HK-2 (cell line): ENCODE results near the gene POLR2B.
"Not testable (repeated sequence)": the region's sequence is repeated elsewhere in the genome, so short reads cannot be mapped to it uniquely, and the experiment has no call there.

Experiments
- DNase-seq: peaks from one replicate; pipeline ENCODE4 v3.0.0-alpha.2; 2018; ENCODE audit not compliant: unreplicated experiment

The POLR2B gene

DNA sequence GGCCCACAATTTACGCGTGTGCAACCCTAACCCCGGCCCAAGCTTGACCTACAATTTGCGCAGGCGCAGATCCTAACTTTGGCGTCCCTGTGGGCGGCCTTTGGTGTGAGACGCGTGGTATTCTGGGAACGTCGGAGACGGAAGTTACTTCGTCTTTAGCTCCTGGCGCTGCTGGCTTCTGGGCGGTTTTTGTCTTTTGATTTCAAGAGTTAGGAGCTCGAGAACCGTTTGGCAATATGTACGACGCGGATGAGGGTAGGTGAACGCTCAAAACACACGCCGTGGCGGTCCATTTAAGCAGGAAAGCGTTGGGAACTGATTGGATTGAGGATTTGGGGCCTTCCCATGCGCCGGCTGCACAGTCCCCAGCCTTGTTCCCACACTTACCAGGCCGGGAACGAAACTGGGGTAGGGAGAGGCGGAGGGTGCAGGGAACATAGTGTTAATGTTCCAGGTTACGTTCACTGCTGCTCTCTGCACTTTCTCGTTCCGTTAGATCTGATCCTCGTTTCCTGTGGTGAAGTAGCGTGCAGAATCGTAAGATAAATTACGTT lies at the start of gene POLR2B:
Gene POLR2B (plus strand): TSS at position 147 of the 554 bp plus-strand sequence. CDS start 90 bp downstream, at position 237.
- peak; percentile 94 for DNase-seq

DNA sequence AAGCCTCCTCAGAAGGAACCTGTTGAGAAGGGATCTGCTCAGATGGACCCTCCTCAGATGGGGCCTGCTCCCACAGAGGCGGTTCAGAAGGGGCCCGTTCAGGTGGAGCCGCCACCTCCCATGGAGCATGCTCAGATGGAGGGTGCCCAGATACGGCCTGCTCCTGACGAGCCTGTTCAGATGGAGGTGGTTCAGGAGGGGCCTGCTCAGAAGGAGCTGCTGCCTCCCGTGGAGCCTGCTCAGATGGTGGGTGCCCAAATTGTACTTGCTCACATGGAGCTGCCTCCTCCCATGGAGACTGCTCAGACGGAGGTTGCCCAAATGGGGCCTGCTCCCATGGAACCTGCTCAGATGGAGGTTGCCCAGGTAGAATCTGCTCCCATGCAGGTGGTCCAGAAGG lies 48.1 kb upstream of the POLR2B start:
- DNase-seq: no peak

DNA sequence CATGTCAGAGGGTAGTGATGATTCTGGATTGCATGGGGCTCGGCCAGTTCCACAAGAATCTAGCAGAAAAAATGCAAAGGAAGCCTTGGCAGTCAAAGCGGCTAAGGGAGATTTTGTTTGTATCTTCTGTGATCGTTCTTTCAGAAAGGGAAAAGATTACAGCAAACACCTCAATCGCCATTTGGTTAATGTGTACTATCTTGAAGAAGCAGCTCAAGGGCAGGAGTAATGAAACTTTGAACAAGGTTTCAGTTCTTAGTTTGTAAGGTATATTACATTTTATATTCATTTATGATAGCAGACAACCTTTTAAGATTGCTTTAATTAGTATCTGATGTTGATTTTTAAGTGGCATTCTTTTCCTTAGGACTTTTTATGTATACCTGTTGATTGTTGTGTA lies 46.8 kb upstream of the POLR2B start:
- DNase-seq: no peak

DNA sequence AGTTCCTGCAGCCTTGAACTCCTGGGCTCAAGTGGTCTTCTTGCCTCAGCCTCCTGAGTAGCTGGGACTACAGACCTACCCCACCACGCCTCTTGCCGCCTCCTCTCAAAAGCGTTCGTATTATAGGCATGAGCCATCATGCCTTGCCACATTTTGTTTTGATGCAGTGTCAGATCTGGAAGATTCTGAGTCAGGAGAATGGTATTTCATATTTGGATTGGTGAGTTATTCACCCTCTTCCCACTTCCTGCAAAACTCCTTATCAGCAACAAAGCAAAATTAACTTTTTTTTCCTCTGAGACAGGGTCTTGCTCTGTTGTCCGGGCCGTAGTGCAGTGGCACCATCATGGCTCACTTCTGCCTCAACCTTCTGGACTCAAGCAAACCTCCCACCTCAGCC lies 41.4 kb upstream of the POLR2B start:
- peak; percentile 31 for DNase-seq

DNA sequence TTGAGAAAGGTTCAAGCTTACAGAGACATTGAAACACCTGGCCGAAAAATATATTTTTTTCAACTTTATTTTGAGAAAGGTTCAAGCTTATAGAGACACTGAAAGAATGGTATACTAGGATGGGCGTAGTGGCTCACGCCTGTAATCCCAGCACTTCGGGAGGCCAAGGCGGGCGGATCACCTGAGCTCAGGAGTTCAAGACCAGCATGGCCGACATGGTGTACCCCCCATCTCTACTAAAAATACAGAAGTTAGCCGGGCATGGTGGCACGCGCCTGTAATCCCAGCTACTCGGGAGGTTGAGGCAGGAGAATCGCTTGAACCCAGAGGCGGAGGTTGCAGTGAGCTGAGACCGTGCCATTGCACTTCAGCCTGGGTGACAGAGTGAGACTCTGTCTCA lies 38.9 kb upstream of the POLR2B start:
- not testable (repeated sequence) for DNase-seq

DNA sequence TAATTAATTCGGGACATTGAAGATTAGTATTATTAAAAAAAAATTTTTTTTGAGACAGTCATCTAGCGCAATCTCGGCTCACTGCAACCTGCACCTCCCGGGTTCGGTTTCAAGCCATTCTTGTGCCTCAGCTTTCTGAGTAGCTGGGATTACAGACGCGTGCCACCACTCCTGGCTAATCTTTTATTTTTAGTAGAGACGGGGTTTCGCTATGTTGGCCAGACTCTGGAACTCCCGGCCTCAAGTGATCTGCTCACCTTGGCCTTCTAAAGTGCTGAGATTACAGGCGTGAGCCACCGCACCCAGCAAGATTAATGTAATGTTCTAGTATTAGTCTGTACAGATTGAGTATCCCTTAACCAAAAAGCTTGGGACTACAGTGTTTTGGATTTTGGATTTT lies 38.3 kb upstream of the POLR2B start:
- no peak for DNase-seq

DNA sequence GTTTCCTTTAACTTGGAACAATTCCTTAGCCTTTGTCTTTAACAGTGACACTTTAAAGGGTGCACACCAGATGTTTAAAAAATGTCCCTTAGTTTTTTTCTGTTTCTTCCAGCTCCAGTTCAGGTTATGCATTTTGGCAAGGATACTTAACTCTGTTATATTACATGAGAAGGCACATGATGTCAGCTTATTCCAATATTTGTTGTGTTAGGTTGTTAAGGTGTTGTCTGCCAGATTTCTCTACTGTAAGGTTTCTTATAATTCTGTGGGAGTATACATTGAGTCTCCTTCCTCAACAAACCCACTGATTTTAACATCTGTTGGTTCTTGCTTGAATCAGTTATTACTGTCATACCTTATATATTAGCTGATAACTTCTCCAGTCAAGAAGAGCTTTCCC lies 37.7 kb upstream of the POLR2B start:
- no peak for DNase-seq

DNA sequence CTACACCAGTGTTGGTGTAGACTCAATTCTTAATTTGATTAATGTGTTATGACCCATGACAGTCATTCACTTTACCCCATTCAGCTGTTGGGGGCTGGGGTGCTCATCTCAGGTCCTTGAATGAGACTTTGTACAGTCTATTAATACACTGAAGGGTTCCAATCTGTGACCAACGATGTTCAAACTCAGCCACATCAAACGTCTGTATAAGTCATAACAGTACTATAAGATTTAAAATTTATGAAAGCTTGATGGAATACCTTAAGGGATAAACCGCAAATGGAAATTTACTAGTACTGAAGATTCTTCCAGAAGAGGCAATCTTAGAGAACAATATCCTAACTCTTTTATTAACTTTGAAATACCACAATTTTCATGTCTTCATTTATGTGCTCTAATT lies 37.3 kb upstream of the POLR2B start:
- DNase-seq: no peak

DNA sequence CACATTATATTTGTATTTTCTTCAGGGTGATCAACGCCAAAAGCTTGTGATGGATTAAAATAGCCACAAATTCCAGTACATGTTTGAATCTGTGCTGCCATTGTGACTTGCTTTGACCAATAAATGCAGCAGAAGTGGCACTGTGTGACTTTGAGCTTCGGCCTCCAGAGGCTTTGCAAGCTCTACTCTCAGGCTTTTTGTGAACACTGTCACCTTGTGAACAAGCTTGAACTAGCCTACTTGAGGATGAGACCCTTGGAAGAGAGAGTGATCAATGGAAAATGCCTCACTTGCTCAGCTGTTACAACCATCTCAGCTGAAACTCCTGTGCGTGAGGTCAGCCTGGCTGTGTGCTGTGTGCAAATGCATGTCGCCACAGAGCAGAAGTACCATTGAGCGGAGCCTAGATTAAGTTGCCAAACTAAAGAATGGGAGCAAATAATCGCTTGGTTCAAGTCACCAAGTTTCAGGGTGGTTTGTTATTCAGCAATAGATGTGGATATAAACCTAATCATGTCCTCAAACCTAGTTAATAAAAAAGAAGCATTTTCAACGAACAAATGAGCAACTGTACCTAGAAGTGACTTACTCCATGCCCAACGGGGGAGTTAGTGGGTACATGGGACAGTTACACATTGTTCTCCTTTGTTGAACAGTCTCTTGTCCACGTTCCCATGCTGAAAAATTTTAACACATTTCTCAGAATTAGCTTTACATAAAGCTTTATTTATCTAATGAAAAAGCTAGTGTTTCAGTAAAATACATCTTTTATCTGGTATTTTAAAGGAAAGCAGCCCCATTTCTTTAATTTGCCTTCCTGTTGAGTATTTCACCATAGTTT lies 24.8 kb upstream of the POLR2B start:
- no peak for DNase-seq

DNA sequence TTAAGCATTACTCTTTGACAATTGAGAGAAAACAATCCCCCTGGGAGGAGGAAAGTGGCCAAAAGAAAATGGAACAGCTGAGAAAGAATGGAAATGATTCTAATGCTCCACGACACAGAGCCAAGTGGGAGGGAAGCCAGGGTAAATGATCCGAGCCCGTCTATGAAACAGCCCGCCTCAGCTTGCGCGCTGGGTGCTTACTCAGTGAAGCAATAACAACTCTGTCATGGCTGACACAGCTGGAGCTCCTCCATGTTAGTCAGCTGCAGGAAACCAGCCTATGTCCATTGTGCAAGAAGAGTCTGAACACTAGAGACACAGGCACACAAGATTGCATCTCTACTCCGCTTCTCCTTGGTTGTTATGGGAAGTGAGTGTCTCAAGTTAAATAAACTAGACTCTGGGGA lies 20.6 kb upstream of the POLR2B start:
- no peak for DNase-seq

DNA sequence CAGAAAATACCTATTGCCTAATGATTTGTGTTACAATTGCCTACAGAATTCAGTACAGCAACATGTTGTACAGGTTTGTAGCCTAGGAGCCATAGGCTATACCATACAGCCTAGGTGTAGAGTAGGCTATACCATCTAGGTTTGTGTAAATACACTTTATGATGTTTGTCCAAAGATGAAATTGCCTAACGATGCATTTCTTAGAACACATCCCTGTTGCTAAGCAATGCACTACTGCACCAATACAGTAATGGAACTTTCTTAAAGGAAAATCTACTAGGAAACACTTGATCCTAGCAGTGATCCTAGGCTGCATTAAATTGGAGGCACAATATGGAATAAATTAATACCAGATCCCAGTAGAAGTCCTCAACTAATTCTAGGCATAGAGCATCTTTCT lies 19.6 kb upstream of the POLR2B start:
- DNase-seq: no peak

DNA sequence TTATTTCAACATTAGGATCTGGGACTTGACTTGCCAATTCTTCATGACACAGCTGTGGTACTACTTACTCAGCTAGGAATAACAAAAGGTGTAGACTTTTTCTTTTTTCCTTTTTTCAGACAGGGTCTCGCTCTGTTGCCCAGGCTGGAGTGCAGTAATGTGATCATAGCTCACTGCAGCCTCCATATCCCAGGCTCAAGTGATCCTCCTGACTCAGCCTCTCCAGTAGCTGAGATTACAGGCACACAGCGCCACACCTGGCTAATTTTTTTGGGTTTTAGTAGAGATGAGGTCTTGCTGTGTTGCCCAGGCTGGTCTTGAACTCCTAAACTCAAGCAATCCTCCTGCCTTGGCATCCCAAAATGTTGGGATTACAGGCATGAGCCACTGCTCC lies 17.6 kb upstream of the POLR2B start:
- DNase-seq: no peak

DNA sequence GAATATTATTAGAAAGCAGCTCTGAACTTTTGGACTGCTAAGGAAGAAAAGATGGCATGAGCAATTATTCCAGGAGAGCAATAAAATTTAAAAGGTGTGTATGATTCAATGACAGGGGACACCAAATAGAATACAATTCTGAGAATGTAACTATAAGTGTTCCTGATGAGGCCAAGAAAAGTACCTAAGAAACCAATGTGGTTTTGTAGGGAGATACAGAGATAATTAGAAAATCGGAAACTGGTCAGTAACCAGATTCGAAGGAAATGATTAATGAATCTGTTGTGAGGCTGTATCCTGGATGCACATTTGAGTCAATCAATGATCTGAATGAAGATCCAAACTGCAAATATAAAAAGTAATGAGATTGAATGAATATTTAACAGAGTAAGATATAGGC lies 7.3 kb upstream of the POLR2B start:
- no peak for DNase-seq

DNA sequence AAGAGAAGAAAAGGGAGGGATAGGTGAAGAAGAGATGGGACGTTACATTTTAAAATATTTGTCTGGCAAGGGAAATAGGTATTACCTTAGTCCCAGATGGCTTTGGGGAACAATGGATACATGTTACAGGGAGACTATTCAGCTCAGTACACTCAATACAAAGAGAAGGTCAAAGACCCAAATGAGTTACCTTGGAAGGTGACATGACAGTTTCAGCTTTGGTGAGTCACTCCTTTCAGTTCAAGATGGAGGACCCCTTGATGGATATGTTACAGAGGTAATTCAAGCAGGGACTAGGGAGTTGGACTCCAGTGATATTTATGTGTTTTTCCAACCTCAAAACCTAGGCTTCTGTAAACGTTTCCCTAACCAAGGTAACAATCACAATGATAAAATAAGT lies 6.3 kb upstream of the POLR2B start:
- no peak for DNase-seq

DNA sequence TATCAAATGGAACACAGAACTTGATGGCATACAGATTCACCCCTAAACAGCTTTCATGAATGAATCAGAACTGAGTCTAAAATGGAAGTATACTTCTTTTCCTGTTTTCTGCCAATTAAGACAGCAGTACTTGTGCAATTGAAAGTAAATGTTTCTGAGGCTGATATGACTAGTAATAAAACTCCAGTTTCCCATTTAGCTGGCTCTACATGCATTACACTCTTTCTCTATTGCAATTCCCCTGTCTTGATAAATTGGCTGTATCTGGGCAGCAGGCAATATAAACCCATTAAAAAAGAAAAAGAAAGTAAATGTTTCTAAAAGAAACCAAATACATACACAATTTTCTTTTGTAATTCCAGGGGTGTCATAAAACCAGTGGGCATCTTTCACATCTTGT lies 5.9 kb upstream of the POLR2B start:
- DNase-seq: no peak

DNA sequence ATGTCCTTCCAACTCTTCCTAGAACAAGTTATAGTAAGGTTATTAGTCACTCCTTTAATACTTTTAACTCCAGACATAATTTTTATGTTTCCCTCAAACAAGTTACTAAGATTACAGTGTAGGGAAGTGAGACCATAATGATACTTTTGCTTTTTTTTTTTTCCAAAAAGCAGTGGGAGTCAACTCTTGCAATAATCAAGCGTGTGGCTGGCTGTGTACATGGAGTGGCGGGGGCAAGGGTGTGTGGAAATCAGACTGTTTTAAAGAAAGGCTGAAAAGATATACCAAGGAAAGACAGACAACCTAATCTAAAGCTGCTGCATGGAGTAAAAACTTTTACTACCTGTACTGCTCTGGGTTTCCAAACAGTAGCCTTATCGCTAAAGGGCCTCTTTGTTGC lies 5.4 kb upstream of the POLR2B start:
- no peak for DNase-seq

DNA sequence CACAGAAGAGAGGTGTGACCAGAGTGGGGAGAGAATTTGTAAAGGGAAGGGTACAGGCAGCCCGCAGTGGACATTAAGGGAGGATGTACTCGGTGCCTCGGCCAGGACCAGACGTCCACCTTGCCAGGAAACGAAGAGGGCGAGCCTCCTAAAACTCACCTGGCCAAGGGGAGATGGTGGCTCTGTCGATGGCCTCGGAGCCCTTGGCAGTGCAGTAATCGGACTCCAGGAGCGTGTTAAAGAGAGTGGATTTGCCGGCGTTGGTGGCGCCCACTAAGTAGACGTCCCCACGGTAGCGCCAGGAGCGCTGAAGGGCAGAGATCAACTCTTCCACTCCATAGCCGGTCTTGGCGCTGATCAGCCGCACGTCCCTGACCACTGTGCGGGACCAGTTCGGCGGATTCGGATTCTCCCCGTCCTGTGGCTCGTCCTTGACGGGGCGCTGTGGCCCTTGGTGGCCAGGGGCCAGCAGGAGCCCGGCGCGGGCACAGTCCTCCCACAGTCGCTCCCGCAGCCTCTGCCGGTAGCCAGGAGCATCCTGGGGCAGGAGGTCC lies 2.3 kb upstream of the POLR2B start:
- peak; percentile 56 for DNase-seq

DNA sequence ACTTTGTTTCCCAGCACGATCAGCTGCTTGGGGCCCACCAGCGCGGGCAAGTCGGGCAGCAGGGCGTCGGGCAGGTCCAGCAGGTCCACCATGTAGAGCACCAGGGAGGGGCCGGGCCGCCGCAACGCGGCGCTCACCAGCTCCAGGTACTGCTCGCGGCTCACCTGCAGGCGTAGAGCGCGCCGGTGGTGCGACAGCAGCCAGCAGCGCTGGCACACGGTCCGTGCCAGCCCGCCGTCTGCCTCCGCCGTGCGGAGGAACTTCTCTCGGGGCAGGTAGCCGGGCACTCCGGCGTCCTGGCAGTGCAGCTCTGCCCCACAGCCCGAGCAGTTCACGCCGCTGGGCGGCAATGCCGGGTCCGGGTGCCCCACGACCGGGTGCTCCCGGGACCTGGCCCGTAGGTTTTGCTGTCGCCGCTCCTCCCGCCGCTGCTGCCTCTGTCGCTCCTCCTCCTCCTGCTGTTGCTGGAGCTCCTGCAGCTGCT lies 1.8 kb upstream of the POLR2B start:
- no peak for DNase-seq

DNA sequence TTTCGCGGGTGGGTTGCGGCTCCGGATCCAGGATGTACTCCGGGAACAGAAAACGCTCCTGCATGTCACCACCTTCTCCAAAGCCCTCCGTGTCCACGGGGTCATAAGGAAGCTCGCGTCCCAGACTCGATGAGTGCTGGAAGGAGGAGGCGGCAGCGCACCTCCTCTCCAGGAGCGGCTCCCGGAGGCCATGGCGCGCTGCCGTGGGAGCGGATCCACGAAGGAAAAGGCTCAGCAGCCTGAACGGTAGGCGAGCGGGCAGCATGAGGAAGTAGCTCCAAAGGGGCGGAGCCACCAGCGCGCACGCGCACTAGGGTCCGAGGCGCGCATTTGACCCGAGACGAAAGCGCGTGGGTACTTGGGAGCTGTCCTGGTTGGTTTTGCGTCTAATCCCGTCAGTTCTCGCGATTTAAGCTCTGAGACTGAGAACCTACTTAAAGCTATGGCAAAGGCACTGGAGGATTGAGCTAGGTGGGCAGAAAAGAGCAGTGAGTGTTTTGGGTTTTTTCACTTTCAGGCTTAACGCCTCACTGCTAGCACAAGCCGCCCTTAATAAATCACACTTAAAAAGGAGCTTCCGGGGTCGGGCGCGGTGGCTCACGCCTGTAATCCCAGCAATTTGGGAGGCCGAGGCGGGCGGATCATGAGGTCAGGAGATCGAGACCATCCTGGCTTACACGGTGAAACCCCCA lies 1.2 kb upstream of the POLR2B start, which contains the start of gene NOA1:
Gene NOA1 (minus strand): TSS at position 286 of the 692 bp plus-strand sequence. CDS start 21 bp downstream, at position 265.
- peak; percentile 99 for DNase-seq

DNA sequence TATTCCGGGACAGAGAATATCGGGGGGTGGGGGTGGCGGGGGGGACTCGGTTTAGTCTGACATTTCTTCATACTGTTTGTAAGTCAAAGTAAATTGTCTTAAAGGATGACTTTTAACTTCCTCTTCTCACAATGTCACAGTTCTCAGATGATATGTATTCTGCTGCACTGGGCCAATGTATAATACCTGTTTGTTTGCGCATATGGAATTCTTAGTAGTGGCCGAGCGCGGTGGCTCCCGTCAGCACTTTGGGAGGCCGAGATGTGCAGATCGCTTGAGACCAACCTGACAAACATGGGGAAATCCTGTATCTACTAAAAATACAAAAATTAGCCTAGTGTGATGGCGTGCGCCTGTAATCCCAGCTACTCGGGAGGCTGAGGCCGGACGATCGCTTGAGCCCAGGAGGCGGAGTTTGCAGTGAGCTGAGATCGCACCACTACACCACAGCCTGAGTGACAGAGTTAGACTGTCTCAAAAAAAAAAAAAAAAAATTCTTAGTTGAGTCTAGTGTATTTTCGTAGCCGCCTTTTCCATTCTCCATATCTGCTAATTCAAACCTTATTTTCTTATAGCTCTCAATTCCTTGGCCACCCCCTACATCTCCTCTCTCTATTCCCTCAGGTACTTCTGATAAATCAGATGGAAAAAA lies 851 bp downstream of the POLR2B start:
- DNase-seq: no peak

DNA sequence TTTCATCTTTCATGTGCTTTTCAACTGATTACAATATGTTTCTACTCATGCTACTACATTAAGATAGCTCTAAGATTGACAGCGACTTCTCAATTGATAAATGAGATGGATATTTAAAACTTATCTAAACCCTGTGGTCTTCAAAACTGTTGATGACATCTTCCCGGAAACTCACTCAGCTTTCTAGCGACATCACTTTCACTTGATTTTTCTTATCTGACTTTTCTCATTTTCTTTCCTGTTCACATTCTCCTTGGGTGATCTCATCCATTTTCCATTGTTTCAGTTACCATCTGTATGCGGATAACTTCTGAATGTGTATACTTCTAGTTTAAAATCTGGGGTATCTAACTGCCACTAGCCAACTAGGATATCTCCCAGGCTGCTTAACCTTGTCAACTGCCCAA lies 3.1 kb downstream of the POLR2B start:
- no peak for DNase-seq

DNA sequence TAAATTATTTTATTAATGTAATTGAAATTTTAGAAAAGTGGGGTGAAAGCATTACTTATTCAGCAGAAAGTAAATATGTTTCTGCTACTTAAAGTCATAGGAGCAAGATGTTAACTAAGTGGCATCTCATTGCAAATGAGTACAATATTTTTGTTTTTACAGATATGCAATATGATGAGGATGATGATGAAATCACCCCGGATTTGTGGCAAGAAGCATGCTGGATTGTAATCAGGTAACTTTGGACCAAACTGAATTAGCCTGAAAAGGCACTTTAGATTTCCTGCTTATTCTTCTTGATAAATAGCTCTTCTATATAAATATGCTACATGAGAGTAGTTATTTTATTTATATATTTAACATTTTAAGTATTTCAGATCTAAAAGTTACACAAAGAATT lies 7.5 kb downstream of the POLR2B start:
- no peak for DNase-seq
